AG04450 (cell line): ENCODE data around the gene MBD5. TPM values are rescaled to one million over a fixed set of nuclear protein-coding genes. Genes with fewer than 3 reads are reported as not detected.
"Not testable (repeated sequence)": the region's sequence is repeated elsewhere in the genome, so short reads cannot be mapped to it uniquely, and the experiment has no call there.

Experiments used
- CTCF ChIA-PET: fragments of 300-600, 350-600 bp; formaldehyde crosslinking; extraction: SDS; loops from one replicate; lab custom pipeline; 2022; ENCODE audit warnings: antibody characterized with exemption, inconsistent platforms; lab: Charles Lee
- POLR2A ChIA-PET: fragments of 350-600 bp; formaldehyde crosslinking; extraction: SDS; loops from one replicate; lab custom pipeline; 2021; ENCODE audit warnings: antibody characterized with exemption, inconsistent platforms; lab: Yijun Ruan, JAX
- DNase-seq: peaks from one replicate; pipeline ENCODE4 v3.0.0-alpha.2; 2011; ENCODE audit warnings: low read depth, low spot score
- H3K27ac ChIP-seq: one replicate; pipeline ENCODE4 v1.5.1; 2012; ENCODE audit warnings: low read depth, low read length, control low read depth
- H3K27me3 ChIP-seq: one replicate; pipeline ENCODE4 v1.6.0; 2012; ENCODE audit warnings: low read length; ENCODE audit not compliant: control insufficient read depth, insufficient read depth
- H3K4me3 ChIP-seq: 2 replicates; pipeline ENCODE4 v1.5.1; 2011; ENCODE audit warnings: mild to moderate bottlenecking, low read depth, low read length, control low read depth
- H3K9me3 ChIP-seq: 2 replicates; pipeline ENCODE4 v1.5.1; 2012; ENCODE audit warnings: low read length; ENCODE audit not compliant: control insufficient read depth, insufficient read depth
- polyA plus RNA-seq: library from polyadenylated mRNA; depleted of rRNA; stranded (reverse); fragments of >200 nt; gene quantifications from 2 replicates; pipeline ENCODE4 v1.2.3, GENCODE V29; 2011
- TF ChIP-seq, protein P1 (sequence below): IDR thresholded peaks from 2 replicates; pipeline ENCODE4 v1.5.1; 2011; ENCODE audit warnings: low read depth, low read length, control low read depth, inconsistent platforms

MBD5 gene
- polyA plus RNA-seq, 1 experiment: 40.4 TPM

GRCh38 chr2:148538375-148538774 lies 517.5 kb downstream of the MBD5 start:
- H3K27me3 ChIP-seq: no peaks in the 10 kb centered on the region
- CTCF ChIA-PET: interaction anchor here (1.0 kb wide), 1 partner anchor 29 kb away, joined by 3 read pairs; no protein-coding TSS in a partner anchor
- no peak overlapping the region for H3K4me3 ChIP-seq
- TF ChIP-seq, protein P1, sequence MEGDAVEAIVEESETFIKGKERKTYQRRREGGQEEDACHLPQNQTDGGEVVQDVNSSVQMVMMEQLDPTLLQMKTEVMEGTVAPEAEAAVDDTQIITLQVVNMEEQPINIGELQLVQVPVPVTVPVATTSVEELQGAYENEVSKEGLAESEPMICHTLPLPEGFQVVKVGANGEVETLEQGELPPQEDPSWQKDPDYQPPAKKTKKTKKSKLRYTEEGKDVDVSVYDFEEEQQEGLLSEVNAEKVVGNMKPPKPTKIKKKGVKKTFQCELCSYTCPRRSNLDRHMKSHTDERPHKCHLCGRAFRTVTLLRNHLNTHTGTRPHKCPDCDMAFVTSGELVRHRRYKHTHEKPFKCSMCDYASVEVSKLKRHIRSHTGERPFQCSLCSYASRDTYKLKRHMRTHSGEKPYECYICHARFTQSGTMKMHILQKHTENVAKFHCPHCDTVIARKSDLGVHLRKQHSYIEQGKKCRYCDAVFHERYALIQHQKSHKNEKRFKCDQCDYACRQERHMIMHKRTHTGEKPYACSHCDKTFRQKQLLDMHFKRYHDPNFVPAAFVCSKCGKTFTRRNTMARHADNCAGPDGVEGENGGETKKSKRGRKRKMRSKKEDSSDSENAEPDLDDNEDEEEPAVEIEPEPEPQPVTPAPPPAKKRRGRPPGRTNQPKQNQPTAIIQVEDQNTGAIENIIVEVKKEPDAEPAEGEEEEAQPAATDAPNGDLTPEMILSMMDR: no peak
- POLR2A ChIA-PET: no interaction called here
- DNase-seq: no peak
- H3K9me3 ChIP-seq: no peaks in the 10 kb centered on the region
- no peak overlapping the region for H3K27ac ChIP-seq

DNA sequence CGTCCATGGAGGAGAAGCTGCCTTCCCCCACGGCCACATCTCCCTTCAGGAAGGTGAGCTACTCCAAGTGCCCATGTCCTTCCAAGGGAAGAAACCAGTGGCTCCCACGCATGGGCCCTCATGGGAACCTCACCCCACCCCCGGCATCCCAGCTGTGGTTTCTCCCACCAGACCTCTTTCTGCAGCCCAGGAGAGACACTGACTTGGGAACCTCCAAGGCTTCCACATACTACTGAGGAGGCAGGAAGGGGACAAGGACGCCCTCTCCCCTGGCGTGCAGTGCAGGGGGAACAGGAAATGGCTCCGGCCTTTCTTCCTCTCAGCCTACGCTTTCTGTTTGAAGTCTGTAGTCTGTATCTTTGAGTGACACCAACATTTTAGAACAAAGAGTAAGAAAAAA lies 519.1 kb downstream of the MBD5 start:
- Histone ChIP-seq H3K9me3 (no peaks in the 10 kb centered on the region), H3K27me3 (peaks cover 2% of the 10 kb centered on the region), H3K27ac (no peak overlapping the region), H3K4me3 (no peak overlapping the region)
- POLR2A ChIA-PET: no interaction called here
- CTCF ChIA-PET: no interaction called here
- TF ChIP-seq, protein P1: no peak
- no peak for DNase-seq

- TF ChIP-seq, protein P1: no peak
- no peak overlapping the region for H3K27ac ChIP-seq
- H3K27me3 ChIP-seq: peaks cover 2% of the 10 kb centered on the region
- H3K4me3 ChIP-seq: no peak overlapping the region
- DNase-seq: no peak
- no peaks in the 10 kb centered on the region for H3K9me3 ChIP-seq
- ChIA-PET POLR2A (no interaction called here), CTCF (no interaction called here)
These were observed 520.9 kb downstream of the MBD5 start for GRCh38 chr2:148541792-148542191.

GRCh38 chr2:148542614-148543013 lies 521.7 kb downstream of the MBD5 start:
- DNase-seq: no peak
- Histone ChIP-seq H3K27me3 (peaks cover 2% of the 10 kb centered on the region), H3K9me3 (no peaks in the 10 kb centered on the region), H3K27ac (no peak overlapping the region), H3K4me3 (no peak overlapping the region)
- ChIA-PET POLR2A (no interaction called here), CTCF (no interaction called here)
- TF ChIP-seq, protein P1: no peak

DNA sequence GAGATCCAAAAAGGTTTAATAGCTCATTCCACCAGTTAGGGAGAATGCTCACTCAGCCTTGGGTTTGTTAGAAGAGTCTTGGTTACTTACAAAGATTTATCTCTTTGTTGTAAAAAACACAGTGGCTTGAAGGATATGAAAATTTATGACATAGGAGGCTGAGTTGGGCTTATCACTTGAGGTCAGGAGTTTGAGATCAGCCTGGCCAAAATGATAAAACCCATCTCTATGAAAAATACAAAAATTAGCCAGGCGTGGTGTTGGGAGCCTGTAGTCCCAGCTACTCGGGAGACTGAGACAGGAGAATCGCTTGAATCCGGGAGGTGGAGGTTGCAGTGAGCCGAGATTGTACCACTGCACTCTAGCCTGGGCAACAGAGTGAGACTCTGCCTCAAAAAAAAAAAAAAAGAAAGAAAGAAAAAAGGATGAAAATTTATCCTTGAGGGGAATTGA lies 522.2 kb downstream of the MBD5 start:
- POLR2A ChIA-PET: interaction anchor here (0.6 kb wide), 1 partner anchor 372 kb away, joined by 3 read pairs; no protein-coding TSS in a partner anchor
- CTCF ChIA-PET: not testable (repeated sequence)

More for the DNA sequence above, 522.2 kb downstream of the MBD5 start:
- not testable (repeated sequence) for H3K27me3 ChIP-seq, H3K27ac ChIP-seq, H3K4me3 ChIP-seq, DNase-seq, H3K9me3 ChIP-seq
